Esophagus (tissue), 2 donors: ENCODE measurements around the gene TSHB. TPM values are rescaled to one million over a fixed set of nuclear protein-coding genes. Genes with fewer than 3 reads are reported as not detected.

Source experiments
- H3K27ac ChIP-seq, 2 donors: one replicate each; pipeline ENCODE4 v1.5.1; 2013; ENCODE audit warnings: low read depth in 2 of 2, mild to moderate bottlenecking in 2 of 2, inconsistent platforms in 1 of 2, low read length in 1 of 2, moderate library complexity in 1 of 2
- H3K27me3 ChIP-seq, 2 donors: one replicate each; pipeline ENCODE4 v1.6.1; 2013; ENCODE audit warnings: low read length in 2 of 2, control low read depth in 1 of 2, mild to moderate bottlenecking in 1 of 2; ENCODE audit not compliant: insufficient read depth in 2 of 2, control insufficient read depth in 1 of 2
- H3K36me3 ChIP-seq, 2 donors: one replicate each; pipeline ENCODE4 v1.6.1; 2013; ENCODE audit warnings: low read length in 1 of 2; ENCODE audit not compliant: control insufficient read depth in 2 of 2, insufficient read depth in 2 of 2
- H3K4me1 ChIP-seq, 2 donors: one replicate each; pipeline ENCODE4 v1.6.1; 2013; ENCODE audit warnings: low read length in 1 of 2; ENCODE audit not compliant: control insufficient read depth in 2 of 2, insufficient read depth in 2 of 2
- H3K4me3 ChIP-seq, 2 donors: one replicate each; pipeline ENCODE4 v1.5.1; 2013; ENCODE audit warnings: low read length in 2 of 2, mild to moderate bottlenecking in 2 of 2, low read depth in 1 of 2, moderate library complexity in 1 of 2
- H3K9me3 ChIP-seq, 2 donors: one replicate each; pipeline ENCODE4 v1.6.1; 2013; ENCODE audit warnings: mild to moderate bottlenecking in 2 of 2, low read depth in 1 of 2, low read length in 1 of 2, moderate library complexity in 1 of 2; ENCODE audit not compliant: control insufficient read depth in 2 of 2, insufficient read depth in 1 of 2
- WGBS, 2 donors: extraction: QIAGEN DNeasy Blood & Tissue Kit; methylation state at CpG; one replicate each; pipeline ENCODE4 v1.1.7; 2013; 5-methylcytosine and 5-hydroxymethylcytosine counted together
- polyA plus RNA-seq, 2 donors: library from polyadenylated mRNA; stranded (reverse); fragments of 200-250 nt; gene quantifications; one replicate each; pipeline ENCODE4 v1.2.3, GENCODE V29; 2013
- donor health status: healthy with polysubstance abuse.
- donor health status: Bipolar disorder and iron deficiency.

TSHB gene
- polyA plus RNA-seq, 2 donors, result not detected

DNA sequence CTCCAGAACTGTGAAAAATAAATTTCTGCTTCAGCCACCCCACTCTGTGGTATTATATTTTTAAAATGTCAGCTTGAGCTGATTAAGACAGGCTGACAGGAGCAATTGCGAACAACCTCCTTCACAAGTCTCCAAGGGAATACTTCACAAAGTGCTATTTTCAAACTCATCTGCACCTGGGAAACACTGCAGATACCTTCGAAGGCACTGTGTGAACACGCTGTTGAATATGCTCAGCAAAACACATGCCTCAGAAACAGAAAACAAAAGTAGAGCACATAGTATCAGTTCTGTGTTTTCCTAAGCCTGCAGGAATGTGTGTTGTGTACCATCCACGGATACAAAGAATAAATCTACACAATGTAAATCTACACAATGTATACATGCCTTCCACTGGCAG is 49.1 kb downstream of the TSHB start:
- H3K36me3 ChIP-seq, result no peaks in the 10 kb centered on the region
- no peaks in the 10 kb centered on the region for H3K9me3 ChIP-seq
- no peak overlapping the region for H3K4me3 ChIP-seq
- peaks cover 3% of the 10 kb centered on the region in 2 donors for H3K4me1 ChIP-seq
- no peak overlapping the region for H3K27ac ChIP-seq
- H3K27me3 ChIP-seq, result no peaks in the 10 kb centered on the region
- WGBS, 2 donors, result 85 to 91% methylated on average over 4 of the region's 4 CpGs

DNA sequence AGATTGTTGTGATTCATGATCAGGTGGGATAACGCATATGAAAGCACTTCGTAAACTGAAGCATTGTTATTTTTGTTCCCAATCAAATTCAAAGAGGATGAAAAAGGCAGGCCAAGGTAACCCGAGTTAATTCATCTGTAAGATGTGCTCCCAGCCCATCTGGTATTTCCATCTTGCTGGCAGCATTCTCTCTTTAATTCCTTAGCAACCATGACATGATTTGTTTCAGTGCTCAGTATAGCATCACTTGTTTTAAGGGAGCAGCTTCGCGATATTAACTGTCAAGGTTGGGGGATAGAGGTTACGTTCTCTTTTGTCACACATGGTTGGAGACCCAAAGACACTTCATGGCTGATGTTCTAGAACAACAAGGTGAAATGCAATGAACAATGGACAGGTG is 53.3 kb downstream of the TSHB start:
- H3K4me1 ChIP-seq, result peaks cover 0 to under 1% of the 10 kb centered on the region in 2 donors
- H3K36me3 ChIP-seq, result no peaks in the 10 kb centered on the region
- no peaks in the 10 kb centered on the region for H3K9me3 ChIP-seq
- WGBS, 2 donors, result 66 to 78% methylated on average over 6 of the region's 6 CpGs
- H3K27me3 ChIP-seq, result no peaks in the 10 kb centered on the region
- H3K4me3 ChIP-seq, result no peak overlapping the region
- no peak overlapping the region for H3K27ac ChIP-seq

Other genes with a start within 250 kb of the TSHB start
- gene SIKE1, start 249.1 kb upstream of the TSHB start, polyA plus RNA-seq, result 10 to 100 TPM; 13.6 to 16.4 TPM
- gene SYCP1, start 175.0 kb upstream of the TSHB start, polyA plus RNA-seq, result not detected
- gene TSPAN2, start 59.7 kb downstream of the TSHB start, polyA plus RNA-seq, result 1 to 10 TPM; 1.7 to 4.2 TPM